Measurements from ENCODE around the gene POLD3.

- TF ChIP-seq POLR2A (IDR thresholded peaks at IDR 0.05) (no peak), CTCF (IDR thresholded peaks at IDR 0.05) (no peak)
Observed at GRCh38 chr11:74626604-74627003, 34.2 kb downstream of the POLD3 start.

Measured in breast epithelium (tissue), 3 donors.